ENCODE results near the gene MAPK8.

Gene MAPK8

GRCh38 chr10:48480397-48481374, 174.2 kb downstream of the MAPK8 start:
- DNase-seq, result no peak

- no peak for DNase-seq
Measured at GRCh38 chr10:48481385-48481784, 174.9 kb downstream of the MAPK8 start.

GRCh38 chr10:48482207-48482606, 175.7 kb downstream of the MAPK8 start:
- no peak for DNase-seq

- DNase-seq, result no peak
Measured at GRCh38 chr10:48484911-48485310, 178.4 kb downstream of the MAPK8 start.

- DNase-seq, result no peak
Measured at GRCh38 chr10:48485711-48486110, 179.2 kb downstream of the MAPK8 start.

- DNase-seq, result no peak
Measured at GRCh38 chr10:48487244-48487643, 180.8 kb downstream of the MAPK8 start.

Data from SHP77 treated with DMSO at 0.1 percent for 48 hours (cell line).